Activated CD4-positive, alpha-beta T cell treated with anti-CD3 and anti-CD28 coated beads, Interleukin-2, amount 50 U/mL, for 24 hours (primary cell): ENCODE measurements around the gene GPR62.

Source experiments
- DNase-seq, 2 donors: peaks; one replicate each; pipeline ENCODE4 v3.0.0-alpha.2; 2020; ENCODE audit warnings: low read depth in 1 of 2, low spot score in 1 of 2

Gene GPR62

GRCh38 chr3:51937611-51938450 lies 17.4 kb upstream of the GPR62 start:
- DNase-seq: no peak

GRCh38 chr3:51938780-51939425 lies 16.3 kb upstream of the GPR62 start:
- DNase-seq: no peak

- DNase-seq: no peak
These were observed 14.3 kb upstream of the GPR62 start for GRCh38 chr3:51940648-51941462.

- no peak for DNase-seq
These were observed 13.8 kb upstream of the GPR62 start for GRCh38 chr3:51941463-51941797.

DNA sequence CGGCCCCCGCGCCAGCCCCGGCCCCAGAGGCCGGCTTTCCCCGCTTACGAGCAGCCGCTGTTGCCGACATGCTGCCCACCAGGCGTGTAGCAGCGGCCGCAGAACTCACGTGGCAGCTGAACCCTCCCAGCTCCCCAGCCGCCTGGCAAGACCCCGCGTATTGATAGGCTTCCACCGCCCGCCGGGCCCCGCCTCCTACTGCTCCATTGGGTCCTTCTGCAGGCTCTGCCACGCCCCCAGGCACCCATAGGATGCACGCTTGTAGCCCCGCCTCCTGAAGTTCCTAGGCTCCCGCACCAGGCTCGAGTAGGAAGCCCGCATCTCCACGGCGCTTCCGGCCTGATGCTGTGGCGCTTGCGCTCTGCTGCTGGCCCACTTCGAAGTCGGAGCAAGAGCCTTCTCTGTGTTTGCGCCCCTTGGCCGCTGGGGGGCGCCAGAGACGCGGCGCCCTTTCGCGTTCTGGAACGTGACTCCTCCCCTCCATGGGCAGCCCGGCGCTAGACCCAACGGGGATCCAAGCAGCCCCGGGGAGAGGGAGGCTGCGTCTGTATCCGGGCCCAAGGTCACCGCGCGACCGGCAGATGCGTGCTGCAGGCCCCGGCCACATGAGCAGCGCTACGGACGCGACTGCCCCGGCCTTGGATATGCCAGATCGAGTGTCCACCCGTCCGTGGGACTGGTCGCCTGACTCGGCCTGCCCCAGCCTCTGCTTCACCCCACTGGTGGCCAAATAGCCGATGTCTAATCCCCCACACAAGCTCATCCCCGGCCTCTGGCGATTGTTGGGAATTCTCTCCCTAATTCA lies 13.2 kb upstream of the GPR62 start, which contains the start of the genes PARP3 and RRP9:
PARP3 (plus strand) TSS at position 566 of the 805 bp plus-strand sequence. CDS start 993 bp downstream, outside the sequence.
RRP9 (minus strand) TSS at position 107 of the 805 bp plus-strand sequence; CDS start at position 70, 37 bp downstream.
- DNase-seq: peak; percentile 97 to 99

DNA sequence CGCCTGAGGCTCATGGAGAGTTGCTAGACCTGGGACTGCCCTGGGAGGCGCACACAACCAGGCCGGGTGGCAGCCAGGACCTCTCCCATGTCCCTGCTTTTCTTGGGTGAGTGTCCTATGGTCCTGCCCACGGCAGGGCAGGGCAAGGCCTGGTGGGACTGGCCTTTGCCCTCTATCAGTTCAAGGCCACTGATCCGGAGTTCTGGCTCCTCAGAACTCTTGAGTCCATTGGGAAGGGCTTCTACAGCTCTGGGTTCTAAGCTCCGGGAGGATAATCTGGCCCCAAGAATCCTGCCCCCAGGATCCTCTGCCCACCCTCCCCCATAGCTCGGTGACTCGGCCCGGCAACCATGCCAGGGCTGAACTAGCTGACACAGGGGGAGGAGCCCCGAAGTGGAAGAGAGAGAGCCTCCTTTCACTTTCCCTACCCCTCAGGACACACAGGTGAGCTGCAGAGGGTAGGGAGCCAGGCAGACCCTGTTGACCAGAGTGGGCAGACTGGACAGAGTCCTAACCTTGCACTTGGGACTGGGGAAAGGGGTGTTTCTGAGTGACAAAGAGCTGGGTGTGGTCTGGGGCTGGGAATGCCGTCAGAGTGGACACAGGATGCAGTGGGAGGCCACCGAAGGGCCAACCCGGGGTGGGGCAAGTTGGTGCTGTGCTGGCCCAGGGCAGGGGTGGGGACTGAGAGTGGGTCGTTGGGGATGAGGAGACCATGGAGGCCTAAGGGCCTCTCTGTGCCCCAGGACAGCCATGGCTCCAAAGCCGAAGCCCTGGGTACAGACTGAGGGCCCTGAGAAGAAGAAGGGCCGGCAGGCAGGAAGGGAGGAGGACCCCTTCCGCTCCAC lies 12.4 kb upstream of the GPR62 start:
- peak; percentile 24 to 51 for DNase-seq

DNA sequence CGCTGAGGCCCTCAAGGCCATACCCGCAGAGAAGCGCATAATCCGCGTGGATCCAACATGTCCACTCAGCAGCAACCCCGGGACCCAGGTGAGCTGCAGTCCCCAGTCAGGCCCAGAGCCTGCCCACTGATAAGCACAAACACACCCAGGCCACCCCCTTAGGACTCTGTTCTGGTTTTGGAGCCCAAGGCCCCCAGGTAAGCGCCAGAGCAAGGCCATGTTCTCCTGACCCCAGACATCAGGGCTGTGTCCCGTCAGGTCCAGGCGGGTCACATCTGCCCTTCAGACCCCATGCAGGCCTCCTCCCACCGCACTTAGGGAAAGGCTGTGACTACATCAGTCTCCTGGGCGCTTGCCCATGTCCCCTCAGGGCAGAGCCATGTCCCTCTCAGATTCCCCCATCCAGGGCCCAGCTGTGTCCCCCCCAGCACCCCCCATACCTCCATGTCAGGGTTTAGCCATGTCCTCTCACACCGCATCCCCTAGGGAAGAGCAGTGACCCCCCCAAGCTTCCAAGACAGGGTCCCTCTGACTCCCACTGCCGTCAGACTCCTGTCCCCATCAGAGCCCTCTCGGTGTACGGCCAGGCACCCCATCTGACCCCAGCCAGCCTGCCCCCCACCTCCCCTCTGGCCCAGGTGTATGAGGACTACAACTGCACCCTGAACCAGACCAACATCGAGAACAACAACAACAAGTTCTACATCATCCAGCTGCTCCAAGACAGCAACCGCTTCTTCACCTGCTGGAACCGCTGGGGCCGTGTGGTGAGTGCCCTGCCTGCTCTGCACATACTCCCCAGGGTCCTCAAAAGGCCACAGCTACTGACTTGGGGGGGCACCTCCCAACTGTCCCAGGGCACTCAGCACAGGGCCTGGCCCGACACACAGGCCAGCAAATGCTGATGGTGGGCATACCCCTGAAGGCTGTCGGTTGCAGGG lies 11.5 kb upstream of the GPR62 start:
- DNase-seq: no peak

GRCh38 chr3:51944451-51945021 lies 10.6 kb upstream of the GPR62 start:
- DNase-seq: no peak

DNA sequence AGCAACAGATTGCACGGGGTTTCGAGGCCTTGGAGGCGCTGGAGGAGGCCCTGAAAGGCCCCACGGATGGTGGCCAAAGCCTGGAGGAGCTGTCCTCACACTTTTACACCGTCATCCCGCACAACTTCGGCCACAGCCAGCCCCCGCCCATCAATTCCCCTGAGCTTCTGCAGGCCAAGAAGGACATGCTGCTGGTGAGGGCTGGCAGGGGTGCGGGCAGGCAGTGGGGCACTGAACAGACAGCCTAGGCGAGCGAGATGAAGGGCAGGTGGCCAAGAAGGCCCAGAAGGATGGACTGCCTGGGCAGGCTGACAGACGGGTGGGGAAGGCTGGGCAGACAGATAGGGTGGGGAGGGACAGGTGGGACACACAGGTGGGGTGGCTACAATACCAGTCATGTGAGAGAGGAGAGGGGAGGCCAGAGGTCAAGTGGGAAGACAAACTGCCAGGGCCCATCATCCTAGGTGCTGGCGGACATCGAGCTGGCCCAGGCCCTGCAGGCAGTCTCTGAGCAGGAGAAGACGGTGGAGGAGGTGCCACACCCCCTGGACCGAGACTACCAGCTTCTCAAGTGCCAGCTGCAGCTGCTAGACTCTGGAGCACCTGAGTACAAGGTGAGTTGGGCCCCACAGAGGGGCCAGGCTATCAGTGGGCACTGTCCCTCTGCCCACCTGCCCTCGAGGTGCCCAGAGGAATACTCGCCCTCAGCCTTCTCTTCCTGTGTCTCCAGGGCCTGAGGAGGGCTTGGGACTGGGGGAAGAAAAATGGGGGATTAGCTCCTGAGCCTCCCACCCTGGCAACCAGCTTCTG lies 9.9 kb upstream of the GPR62 start:
- no peak for DNase-seq

GRCh38 chr3:51945926-51946705 lies 9.1 kb upstream of the GPR62 start:
- no peak for DNase-seq

DNA sequence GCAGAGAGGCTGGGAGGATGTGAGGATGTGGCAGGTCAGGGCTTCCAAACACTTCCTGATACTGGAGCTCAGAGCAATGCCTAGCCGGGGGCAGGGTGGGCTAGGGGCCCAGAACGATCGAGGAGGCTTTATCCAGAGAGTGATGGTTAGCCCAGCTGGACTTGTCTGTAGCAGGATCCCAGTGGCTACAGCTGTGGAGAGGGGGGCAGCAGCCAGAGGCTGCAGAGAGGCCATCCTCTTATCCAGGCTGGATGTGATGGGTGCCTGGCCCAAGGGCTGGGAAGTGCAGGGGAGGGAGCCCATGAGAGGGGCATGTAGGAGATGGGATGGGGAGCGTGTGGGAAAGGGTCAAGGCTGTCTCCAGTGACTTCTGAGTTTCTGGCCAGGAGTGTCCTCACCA lies 8.4 kb upstream of the GPR62 start:
- DNase-seq: no peak

DNA sequence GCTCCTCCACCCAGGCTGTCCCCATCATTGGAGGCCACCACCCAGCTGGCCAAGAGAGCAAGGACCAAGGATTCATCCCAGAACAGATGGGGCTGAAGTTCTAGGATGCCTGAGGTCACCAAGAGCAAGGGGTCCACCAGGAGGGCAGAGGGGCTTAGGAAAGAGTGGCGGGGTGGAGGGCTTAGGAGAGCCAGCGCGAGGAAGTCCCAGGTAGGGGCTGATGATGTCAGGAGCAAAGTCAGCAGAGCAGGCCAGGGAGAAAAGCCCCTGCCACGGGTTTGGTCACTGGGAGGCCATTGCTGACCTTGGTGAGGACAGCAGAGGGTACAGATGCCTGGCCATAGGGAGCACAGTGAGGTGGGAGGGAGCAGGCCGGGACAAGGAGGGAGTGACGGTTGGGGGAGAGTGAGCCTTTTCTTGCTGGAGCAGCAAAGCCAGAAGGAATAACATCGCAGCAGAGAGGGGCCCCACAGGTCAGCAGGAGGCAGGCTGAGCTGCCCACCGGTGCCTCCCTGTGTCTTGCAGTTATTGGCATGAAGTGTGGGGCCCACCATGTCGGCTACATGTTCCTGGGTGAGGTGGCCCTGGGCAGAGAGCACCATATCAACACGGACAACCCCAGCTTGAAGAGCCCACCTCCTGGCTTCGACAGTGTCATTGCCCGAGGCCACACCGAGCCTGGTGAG lies 7.8 kb upstream of the GPR62 start:
- no peak for DNase-seq

GRCh38 chr3:51948016-51948580 lies 7.1 kb upstream of the GPR62 start:
- DNase-seq: no peak

DNA sequence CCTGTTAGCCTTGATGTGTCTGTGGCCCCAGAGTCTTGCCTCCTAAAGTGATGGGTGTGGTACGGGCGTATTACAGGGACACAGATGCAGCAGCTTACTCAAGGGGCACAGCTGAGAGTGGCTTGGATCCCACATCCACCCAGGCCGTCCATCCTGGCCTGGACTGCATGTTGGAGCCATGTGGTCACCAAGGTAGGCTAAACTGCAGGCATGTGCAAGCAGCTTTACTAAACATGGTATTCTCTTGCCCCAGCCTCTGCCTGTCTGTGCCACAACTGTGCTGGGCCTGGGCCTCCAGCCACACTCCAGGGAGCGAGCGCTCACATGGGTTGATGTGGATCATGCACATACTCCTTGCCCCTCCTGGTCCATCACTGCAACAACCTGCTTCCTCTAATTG lies 6.1 kb upstream of the GPR62 start:
- DNase-seq: no peak

GRCh38 chr3:51950899-51951298 lies 4.3 kb upstream of the GPR62 start:
- DNase-seq: no peak

- DNase-seq: no peak
These were observed 1.7 kb upstream of the GPR62 start for GRCh38 chr3:51953445-51953844.
